Mesenchymal stem cell (in vitro differentiated cells and primary cell): ENCODE measurements around the gene UPK3B.
"Not testable (repeated sequence)": the region's sequence is repeated elsewhere in the genome, so short reads cannot be mapped to it uniquely, and the experiment has no call there.

Source experiments
- DNase-seq: peaks from one replicate; pipeline ENCODE4 v3.0.0-alpha.2; 2013
- H2AFZ ChIP-seq: one replicate; pipeline ENCODE4 v1.6.1; 2013; ENCODE audit warnings: low read depth, mild to moderate bottlenecking, control low read depth, inconsistent platforms, low read length, moderate library complexity
- H2AK5ac ChIP-seq: 2 replicates; pipeline ENCODE4 v1.6.1; 2013; ENCODE audit warnings: low read length, moderate library complexity, mild to moderate bottlenecking, inconsistent platforms; ENCODE audit not compliant: severe bottlenecking
- H2BK120ac ChIP-seq: one replicate; pipeline ENCODE4 v1.6.1; 2013; ENCODE audit warnings: low read depth, mild to moderate bottlenecking, inconsistent platforms, low read length, moderate library complexity
- H2BK12ac ChIP-seq, 2 experiments: one replicate each; pipeline ENCODE4 v1.6.1; 2013; ENCODE audit warnings: inconsistent platforms in 2 of 2, low read length in 2 of 2, mild to moderate bottlenecking in 2 of 2, moderate library complexity in 2 of 2, control low read depth in 1 of 2
- H2BK15ac ChIP-seq: one replicate; pipeline ENCODE4 v1.6.1; 2013; ENCODE audit warnings: mild to moderate bottlenecking, low read depth, inconsistent platforms; ENCODE audit not compliant: poor library complexity, severe bottlenecking
- H2BK5ac ChIP-seq: 2 replicates; pipeline ENCODE4 v1.6.1; 2013; ENCODE audit warnings: low read depth, mild to moderate bottlenecking, low read length, control low read depth, inconsistent platforms; ENCODE audit not compliant: poor library complexity, severe bottlenecking
- H3K14ac ChIP-seq, 2 experiments: one replicate each; pipeline ENCODE4 v1.6.1; 2013; ENCODE audit warnings: inconsistent platforms in 2 of 2, low read length in 2 of 2, control low read depth in 1 of 2, mild to moderate bottlenecking in 1 of 2, moderate library complexity in 1 of 2
- H3K18ac ChIP-seq, 2 experiments: one replicate each; pipeline ENCODE4 v1.6.1; 2013; ENCODE audit warnings: inconsistent platforms in 2 of 2, low read length in 2 of 2, control low read depth in 1 of 2, low read depth in 1 of 2, mild to moderate bottlenecking in 1 of 2
- H3K23ac ChIP-seq, 2 experiments: one replicate each; pipeline ENCODE4 v1.6.1; 2013; ENCODE audit warnings: inconsistent platforms in 2 of 2, low read length in 2 of 2, mild to moderate bottlenecking in 2 of 2, moderate library complexity in 2 of 2, control low read depth in 1 of 2
- H3K27ac ChIP-seq: 2 replicates; pipeline ENCODE4 v1.5.1; 2013; ENCODE audit warnings: mild to moderate bottlenecking, moderate library complexity, low read length, control low read depth, inconsistent platforms; ENCODE audit not compliant: poor library complexity, severe bottlenecking
- H3K27me3 ChIP-seq, 2 experiments: 2 replicates each; pipeline versions ENCODE4 v1.6.1 to v1.7.0; 2013; ENCODE audit warnings: low read length in 2 of 2, mild to moderate bottlenecking in 2 of 2, moderate library complexity in 2 of 2, control low read depth in 1 of 2, inconsistent platforms in 1 of 2; ENCODE audit not compliant: control insufficient read depth in 1 of 2, insufficient read depth in 1 of 2
- H3K36me3 ChIP-seq, 2 experiments: 2 replicates each; pipeline versions ENCODE4 v1.6.1 to v1.7.0; 2013; ENCODE audit warnings: low read length in 2 of 2, control low read depth in 1 of 2, inconsistent platforms in 1 of 2, low read depth in 1 of 2, mild to moderate bottlenecking in 1 of 2; ENCODE audit not compliant: insufficient read depth in 2 of 2, control insufficient read depth in 1 of 2
- H3K4ac ChIP-seq, 2 experiments: one replicate each; pipeline ENCODE4 v1.6.1; 2013; ENCODE audit warnings: inconsistent platforms in 2 of 2, low read length in 2 of 2, mild to moderate bottlenecking in 2 of 2, moderate library complexity in 2 of 2, control low read depth in 1 of 2, low read depth in 1 of 2
- H3K4me1 ChIP-seq: 2 replicates; pipeline ENCODE4 v1.6.1; 2013; ENCODE audit warnings: low read depth, low read length, control low read depth; ENCODE audit not compliant: control insufficient read depth, insufficient read depth
- H3K4me2 ChIP-seq: 2 replicates; pipeline ENCODE4 v1.6.1; 2013; ENCODE audit warnings: low read length, mild to moderate bottlenecking, inconsistent platforms; ENCODE audit not compliant: poor library complexity, severe bottlenecking
- H3K4me3 ChIP-seq, 2 experiments: 2 replicates each; pipeline versions ENCODE4 v1.5.1 to v1.7.0; 2013; ENCODE audit warnings: low read length in 2 of 2, mild to moderate bottlenecking in 2 of 2, control low read depth in 1 of 2, low read depth in 1 of 2; ENCODE audit not compliant: insufficient read depth in 1 of 2
- H3K79me1 ChIP-seq: replicated peaks from 2 replicates; pipeline ENCODE4 v1.6.1; 2013; ENCODE audit warnings: mild to moderate bottlenecking, control low read depth, low read length, inconsistent platforms; ENCODE audit not compliant: poor library complexity, severe bottlenecking
- H3K9ac ChIP-seq: 2 replicates; pipeline ENCODE4 v1.7.0; 2013; ENCODE audit warnings: mild to moderate bottlenecking, low read length, moderate library complexity
- H3K9me3 ChIP-seq: 2 replicates; pipeline ENCODE4 v1.7.0; 2013; ENCODE audit warnings: mild to moderate bottlenecking, low read length; ENCODE audit not compliant: control insufficient read depth
- H4K8ac ChIP-seq: one replicate; pipeline ENCODE4 v1.6.1; 2013; ENCODE audit warnings: inconsistent platforms, mild to moderate bottlenecking, low read length, moderate library complexity
- H4K91ac ChIP-seq: one replicate; pipeline ENCODE4 v1.6.1; 2013; ENCODE audit warnings: mild to moderate bottlenecking, low read length, inconsistent platforms
- WGBS: methylation state at CpG from one replicate; pipeline ENCODE4 v1.1.7; 2013; ENCODE audit warnings: mixed read lengths; 5-methylcytosine and 5-hydroxymethylcytosine counted together

UPK3B gene

DNA sequence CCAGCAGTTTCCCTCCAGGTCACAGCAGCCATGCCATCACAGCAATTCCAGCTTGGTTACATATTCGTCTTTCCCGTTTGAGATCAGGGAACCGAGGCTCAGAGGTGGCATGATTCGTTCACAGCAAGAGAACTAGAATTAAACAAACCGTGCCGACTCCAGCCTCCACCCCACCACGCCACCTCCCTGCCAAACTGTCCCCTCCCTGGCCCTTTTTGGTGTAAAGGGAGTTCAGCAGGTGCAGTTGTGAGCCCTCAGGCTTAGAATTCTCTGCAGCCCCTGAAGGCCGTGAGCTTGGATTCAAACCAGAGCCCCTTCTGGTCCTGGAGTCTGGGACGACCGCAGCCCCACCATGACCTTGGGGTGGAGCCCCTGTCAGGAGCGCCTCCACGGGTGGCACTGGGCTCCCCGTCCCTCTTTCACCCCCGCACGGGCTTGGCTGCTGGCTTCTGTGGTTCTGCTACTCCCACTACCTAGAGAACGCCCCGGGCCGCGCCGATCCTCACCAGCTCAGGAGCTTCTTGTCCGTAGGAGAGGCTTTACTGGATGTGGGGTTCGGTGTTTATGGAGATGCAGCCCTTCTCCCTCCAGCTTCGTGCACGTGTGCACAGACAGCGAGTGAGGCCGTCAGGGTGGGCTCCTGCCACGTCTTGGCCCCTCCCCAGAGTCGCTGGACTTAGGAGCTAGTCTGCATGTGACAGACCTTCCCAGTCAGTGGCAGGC is 11.0 kb upstream of the UPK3B start:
- WGBS = 77% methylated on average over 9 of the region's 28 CpGs
- H3K23ac ChIP-seq, H2BK12ac ChIP-seq, H3K18ac ChIP-seq, H4K91ac ChIP-seq, H3K4ac ChIP-seq, H3K4me1 ChIP-seq, H3K27me3 ChIP-seq, H3K4me3 ChIP-seq, DNase-seq, H3K27ac ChIP-seq, H2BK15ac ChIP-seq, H2AFZ ChIP-seq, H3K79me1 ChIP-seq, H3K14ac ChIP-seq, H3K9ac ChIP-seq, H3K9me3 ChIP-seq, H4K8ac ChIP-seq, H3K4me2 ChIP-seq, H2BK5ac ChIP-seq, H2AK5ac ChIP-seq, H2BK120ac ChIP-seq: not testable (repeated sequence)
- peaks cover 5 to 21% of the 10 kb centered on the region in 2 experiments for H3K36me3 ChIP-seq

- H3K4me3 ChIP-seq, H2BK120ac ChIP-seq, H3K4ac ChIP-seq, H3K79me1 ChIP-seq, H4K91ac ChIP-seq, H2BK5ac ChIP-seq, H3K4me2 ChIP-seq, H3K18ac ChIP-seq, H3K9ac ChIP-seq, H3K27me3 ChIP-seq, H3K14ac ChIP-seq, DNase-seq, H2AK5ac ChIP-seq, H3K23ac ChIP-seq, H3K27ac ChIP-seq, H4K8ac ChIP-seq, H3K9me3 ChIP-seq, H2BK15ac ChIP-seq, H2BK12ac ChIP-seq, H3K4me1 ChIP-seq, H2AFZ ChIP-seq: not testable (repeated sequence)
- WGBS = no CpG with 5 or more reads among the region's 19 CpGs
- peaks cover 5 to 25% of the 10 kb centered on the region in 2 experiments for H3K36me3 ChIP-seq
Observed at GRCh38 chr7:76499924-76500241, 10.5 kb upstream of the UPK3B start.

- H2AFZ ChIP-seq, H2BK120ac ChIP-seq, H4K8ac ChIP-seq, H2BK5ac ChIP-seq, H3K23ac ChIP-seq, H2BK15ac ChIP-seq, H3K4me1 ChIP-seq, H3K14ac ChIP-seq, H4K91ac ChIP-seq, DNase-seq, H3K18ac ChIP-seq, H3K9ac ChIP-seq, H2BK12ac ChIP-seq, H3K79me1 ChIP-seq, H3K27me3 ChIP-seq, H2AK5ac ChIP-seq, H3K4me2 ChIP-seq, H3K4ac ChIP-seq, H3K9me3 ChIP-seq, H3K4me3 ChIP-seq, H3K27ac ChIP-seq: not testable (repeated sequence)
- 96% methylated on average over 12 of the region's 13 CpGs for WGBS
- H3K36me3 ChIP-seq = peaks cover 25 to 43% of the 10 kb centered on the region in 2 experiments
Observed at GRCh38 chr7:76502224-76502623, 8.1 kb upstream of the UPK3B start.

GRCh38 chr7:76502836-76503235 is 7.5 kb upstream of the UPK3B start:
- H2BK15ac ChIP-seq, DNase-seq, H2BK5ac ChIP-seq, H2BK120ac ChIP-seq, H3K27me3 ChIP-seq, H3K4me3 ChIP-seq, H3K14ac ChIP-seq, H3K4me2 ChIP-seq, H2AFZ ChIP-seq, H3K9ac ChIP-seq, H3K27ac ChIP-seq, H3K4me1 ChIP-seq, H4K91ac ChIP-seq, H3K18ac ChIP-seq, H3K79me1 ChIP-seq, H2AK5ac ChIP-seq, H2BK12ac ChIP-seq, H3K4ac ChIP-seq, H3K9me3 ChIP-seq, H4K8ac ChIP-seq, H3K23ac ChIP-seq: not testable (repeated sequence)
- 98% methylated on average over 16 of the region's 16 CpGs for WGBS
- H3K36me3 ChIP-seq = peaks cover 29 to 43% of the 10 kb centered on the region in 2 experiments
